ENCODE measurements around the gene JARID2.

The JARID2 gene

DNA sequence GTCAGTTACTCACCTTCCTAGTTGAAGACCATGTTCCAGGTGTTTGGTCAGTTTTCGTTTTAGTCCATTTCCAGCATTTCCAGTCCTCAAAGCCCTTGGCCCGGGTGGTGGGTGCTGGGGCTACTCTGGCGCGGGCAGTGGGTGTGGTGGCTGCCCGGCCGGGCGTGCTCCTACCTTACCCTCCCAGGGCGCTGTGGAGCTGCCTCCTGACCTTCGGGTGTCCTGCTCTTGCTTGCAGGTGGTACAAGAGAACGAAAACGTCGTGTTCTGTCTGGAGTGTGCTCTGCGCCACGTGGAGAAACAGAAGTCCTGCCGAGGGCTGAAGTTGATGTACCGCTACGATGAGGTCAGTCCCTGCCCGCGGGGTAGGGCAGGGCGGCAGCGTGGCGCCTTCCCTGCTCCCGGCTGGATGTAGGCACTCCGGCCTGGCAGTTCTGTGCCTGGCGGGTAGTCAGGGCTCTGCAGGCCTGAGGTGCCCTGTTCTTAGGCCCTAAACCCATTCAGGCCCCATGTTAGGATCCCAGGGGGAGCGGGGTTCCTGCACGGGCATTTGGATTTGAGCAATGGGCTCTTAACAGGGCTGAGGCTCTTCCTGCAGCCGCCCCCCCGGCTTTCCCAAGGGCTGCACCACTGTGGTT lies 271.2 kb downstream of the JARID2 start:
- Histone ChIP-seq H2AFZ (ENCODE audit: low read depth, low read length) (no peak overlapping the region), H3K36me3 (ENCODE audit: insufficient read depth, low read length) (peaks cover 82% of the 10 kb centered on the region), H3K4me1 (ENCODE audit: insufficient read depth, low read length) (no peaks in the 10 kb centered on the region), H3K9me3 (ENCODE audit: low read length) (peaks cover 3% of the 10 kb centered on the region), H3K4me3 (ENCODE audit: low read length) (no peak overlapping the region), H3K27me3 (ENCODE audit: insufficient read depth, low read length) (no peaks in the 10 kb centered on the region)

GRCh38 chr6:15517600-15517999 lies 271.7 kb downstream of the JARID2 start:
- Histone ChIP-seq H3K9me3 (ENCODE audit: low read length) (peaks cover 3% of the 10 kb centered on the region), H3K4me3 (ENCODE audit: low read length) (no peak overlapping the region), H3K36me3 (ENCODE audit: insufficient read depth, low read length) (peaks cover 82% of the 10 kb centered on the region), H3K4me1 (ENCODE audit: insufficient read depth, low read length) (no peaks in the 10 kb centered on the region), H2AFZ (ENCODE audit: low read depth, low read length) (no peak overlapping the region), H3K27me3 (ENCODE audit: insufficient read depth, low read length) (no peaks in the 10 kb centered on the region)

DNA sequence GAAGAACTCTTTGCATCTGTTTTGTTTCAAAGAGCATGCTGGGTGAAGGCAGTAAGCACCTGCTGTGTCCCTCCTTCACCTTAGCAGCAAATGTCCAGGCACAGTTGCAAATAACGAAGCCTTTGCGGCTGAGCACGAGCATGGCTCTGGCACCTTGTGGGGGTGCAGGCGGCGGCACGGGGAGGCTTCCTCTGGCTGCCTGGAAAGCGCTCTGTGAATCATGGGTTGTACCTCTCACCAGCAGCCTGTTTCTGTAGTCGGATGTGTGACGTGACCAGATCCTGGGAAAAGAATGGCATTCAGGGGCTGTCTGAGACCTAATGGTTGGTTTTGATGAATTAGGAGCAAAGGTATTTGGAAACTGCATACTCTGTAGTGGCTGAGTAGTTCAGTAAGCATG lies 272.2 kb downstream of the JARID2 start:
- peaks cover 82% of the 10 kb centered on the region for H3K36me3 ChIP-seq (ENCODE audit: insufficient read depth, low read length)

GRCh38 chr6:15518878-15519277 lies 273.0 kb downstream of the JARID2 start:
- no peak overlapping the region for H3K4me3 ChIP-seq (ENCODE audit: low read length)
- H3K9me3 ChIP-seq (ENCODE audit: low read length), result peaks cover 4% of the 10 kb centered on the region
- no peaks in the 10 kb centered on the region for H3K27me3 ChIP-seq (ENCODE audit: insufficient read depth, low read length)
- H3K4me1 ChIP-seq (ENCODE audit: insufficient read depth, low read length), result no peaks in the 10 kb centered on the region
- no peak overlapping the region for H2AFZ ChIP-seq (ENCODE audit: low read depth, low read length)
- H3K36me3 ChIP-seq (ENCODE audit: insufficient read depth, low read length), result peaks cover 77% of the 10 kb centered on the region

More for the DNA sequence above, 272.2 kb downstream of the JARID2 start:
- H3K4me1 ChIP-seq (ENCODE audit: insufficient read depth, low read length), result no peaks in the 10 kb centered on the region
- H3K4me3 ChIP-seq (ENCODE audit: low read length), result no peak overlapping the region
- H3K9me3 ChIP-seq (ENCODE audit: low read length), result peaks cover 3% of the 10 kb centered on the region
- no peaks in the 10 kb centered on the region for H3K27me3 ChIP-seq (ENCODE audit: insufficient read depth, low read length)
- no peak overlapping the region for H2AFZ ChIP-seq (ENCODE audit: low read depth, low read length)

DNA sequence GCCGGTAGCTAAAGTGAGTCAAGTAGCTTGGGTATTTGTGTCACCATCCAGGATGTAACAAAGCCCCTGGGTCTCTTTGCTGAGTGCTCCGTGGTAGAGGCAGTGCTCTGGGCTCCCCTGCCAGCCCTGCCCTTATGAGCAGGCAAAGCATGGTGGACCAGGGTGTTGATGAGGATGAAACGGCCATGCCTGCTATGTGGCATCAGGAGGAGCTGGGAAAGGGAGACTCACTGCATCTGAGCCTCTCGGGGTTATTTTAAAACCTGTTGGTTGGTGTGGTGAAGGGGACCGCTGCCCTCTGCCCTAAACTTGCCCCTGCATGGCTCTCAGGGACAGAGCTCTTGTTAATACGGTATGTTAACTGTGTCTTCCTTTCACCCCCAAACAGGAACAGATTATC lies 273.8 kb downstream of the JARID2 start:
- Histone ChIP-seq H3K9me3 (ENCODE audit: low read length) (peaks cover 3% of the 10 kb centered on the region), H3K4me3 (ENCODE audit: low read length) (no peak overlapping the region), H3K27me3 (ENCODE audit: insufficient read depth, low read length) (no peaks in the 10 kb centered on the region), H3K4me1 (ENCODE audit: insufficient read depth, low read length) (no peaks in the 10 kb centered on the region), H2AFZ (ENCODE audit: low read depth, low read length) (no peak overlapping the region), H3K36me3 (ENCODE audit: insufficient read depth, low read length) (peaks cover 76% of the 10 kb centered on the region)

DNA sequence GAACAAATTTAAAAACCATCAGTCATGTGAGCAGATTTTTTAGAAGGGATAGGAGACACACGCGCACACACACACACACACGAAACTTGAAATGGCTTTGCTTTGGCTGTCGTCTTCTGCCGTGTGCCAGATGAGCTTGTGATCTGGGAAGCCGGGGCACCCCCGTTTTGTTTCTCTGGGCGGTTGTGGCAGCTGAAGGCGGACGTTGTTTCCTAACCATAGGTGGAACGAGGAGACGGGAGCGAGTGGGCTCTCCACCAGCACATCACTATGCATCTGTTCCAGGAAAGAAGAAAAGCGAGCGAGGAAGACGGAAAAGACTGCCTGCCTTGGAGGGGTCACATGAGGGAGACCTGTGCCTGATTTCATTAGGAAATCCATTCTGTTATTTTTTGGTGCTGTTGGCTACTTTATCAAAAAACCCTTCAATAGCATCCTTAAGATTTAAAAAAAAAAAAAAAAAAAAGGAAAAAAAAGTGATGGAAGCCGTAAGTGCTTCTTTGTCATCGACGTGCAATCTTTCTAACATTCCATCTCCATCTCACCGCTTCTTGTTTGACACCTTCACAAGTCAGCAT lies 274.8 kb downstream of the JARID2 start:
- peaks cover 72% of the 10 kb centered on the region for H3K36me3 ChIP-seq (ENCODE audit: insufficient read depth, low read length)

GRCh38 chr6:15521582-15521981 lies 275.7 kb downstream of the JARID2 start:
- Histone ChIP-seq H3K36me3 (ENCODE audit: insufficient read depth, low read length) (peaks cover 65% of the 10 kb centered on the region), H3K9me3 (ENCODE audit: low read length) (peaks cover 5% of the 10 kb centered on the region)

More for the DNA sequence above, 274.8 kb downstream of the JARID2 start:
- Histone ChIP-seq H3K9me3 (ENCODE audit: low read length) (peaks cover 3% of the 10 kb centered on the region), H3K27me3 (ENCODE audit: insufficient read depth, low read length) (no peaks in the 10 kb centered on the region), H3K4me1 (ENCODE audit: insufficient read depth, low read length) (no peaks in the 10 kb centered on the region), H3K4me3 (ENCODE audit: low read length) (no peak overlapping the region), H2AFZ (ENCODE audit: low read depth, low read length) (no peak overlapping the region)

DNA sequence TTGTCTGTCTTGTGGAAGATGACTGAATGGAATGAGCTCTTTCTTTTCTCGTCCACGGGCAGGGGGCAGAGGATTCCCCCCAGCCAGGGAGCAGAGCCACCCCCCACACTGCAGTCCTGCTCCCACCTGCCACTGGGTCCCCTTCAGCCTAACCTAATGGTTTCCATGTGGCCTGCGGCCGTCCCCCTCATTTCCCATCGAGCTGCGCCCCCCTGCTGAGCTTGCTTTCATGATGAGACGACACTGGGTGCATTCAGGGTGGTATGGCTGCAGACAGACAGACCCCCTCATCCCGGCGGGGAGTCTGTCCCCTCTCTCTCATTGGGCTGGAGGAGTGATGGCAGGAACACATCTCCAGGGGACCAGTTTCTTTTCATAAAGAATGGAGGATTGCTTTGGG lies 276.2 kb downstream of the JARID2 start:
- H3K36me3 ChIP-seq (ENCODE audit: insufficient read depth, low read length), result peaks cover 60% of the 10 kb centered on the region
- no peak overlapping the region for H3K4me3 ChIP-seq (ENCODE audit: low read length)

More at GRCh38 chr6:15521582-15521981, 275.7 kb downstream of the JARID2 start:
- Histone ChIP-seq H3K27me3 (ENCODE audit: insufficient read depth, low read length) (no peaks in the 10 kb centered on the region), H2AFZ (ENCODE audit: low read depth, low read length) (no peak overlapping the region), H3K4me3 (ENCODE audit: low read length) (no peak overlapping the region), H3K4me1 (ENCODE audit: insufficient read depth, low read length) (no peaks in the 10 kb centered on the region)

GRCh38 chr6:15522427-15522826 lies 276.6 kb downstream of the JARID2 start:
- Histone ChIP-seq H3K9me3 (ENCODE audit: low read length) (peaks cover 5% of the 10 kb centered on the region), H3K27me3 (ENCODE audit: insufficient read depth, low read length) (no peaks in the 10 kb centered on the region), H3K36me3 (ENCODE audit: insufficient read depth, low read length) (peaks cover 57% of the 10 kb centered on the region), H3K4me3 (ENCODE audit: low read length) (no peak overlapping the region), H3K4me1 (ENCODE audit: insufficient read depth, low read length) (no peaks in the 10 kb centered on the region), H2AFZ (ENCODE audit: low read depth, low read length) (no peak overlapping the region)

More for the DNA sequence above, 276.2 kb downstream of the JARID2 start:
- H3K27me3 ChIP-seq (ENCODE audit: insufficient read depth, low read length), result no peaks in the 10 kb centered on the region
- no peak overlapping the region for H2AFZ ChIP-seq (ENCODE audit: low read depth, low read length)
- H3K9me3 ChIP-seq (ENCODE audit: low read length), result peaks cover 5% of the 10 kb centered on the region
- H3K4me1 ChIP-seq (ENCODE audit: insufficient read depth, low read length), result no peaks in the 10 kb centered on the region

DNA sequence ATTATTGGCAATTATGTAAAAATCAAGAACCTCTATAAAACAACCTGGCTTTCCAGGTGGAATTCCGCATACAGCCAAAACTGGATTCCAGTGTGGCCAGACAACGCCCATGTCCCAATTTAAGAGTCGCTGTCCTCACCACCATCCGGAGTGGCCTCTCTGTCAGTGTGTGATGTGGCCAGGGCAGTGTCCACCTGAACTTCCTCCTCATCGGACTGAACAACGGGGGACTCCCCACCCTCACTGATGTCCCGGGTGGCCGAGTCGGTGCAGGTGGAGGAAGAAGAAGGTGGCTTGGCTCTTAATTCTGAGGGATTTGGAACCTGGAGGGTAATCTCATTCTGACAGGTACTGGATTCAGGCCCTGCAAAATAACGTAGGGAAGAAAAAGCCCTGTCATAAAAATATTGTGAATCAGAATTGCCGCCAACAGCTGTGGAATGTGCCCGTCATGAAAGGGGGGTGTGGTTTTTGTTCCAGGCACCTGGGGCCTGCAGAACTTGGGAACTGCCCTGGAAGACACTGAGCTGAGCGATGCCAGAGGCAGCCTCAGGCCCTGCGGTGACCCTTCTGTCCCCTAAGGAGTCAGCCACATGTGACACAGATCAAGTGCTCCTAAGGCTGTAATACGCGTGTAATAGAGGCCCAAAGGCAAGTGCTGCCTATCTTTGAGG lies 277.1 kb downstream of the JARID2 start:
- H3K4me3 ChIP-seq (ENCODE audit: low read length), result no peak overlapping the region
- H3K4me1 ChIP-seq (ENCODE audit: insufficient read depth, low read length), result no peaks in the 10 kb centered on the region
- no peaks in the 10 kb centered on the region for H3K27me3 ChIP-seq (ENCODE audit: insufficient read depth, low read length)
- peaks cover 5% of the 10 kb centered on the region for H3K9me3 ChIP-seq (ENCODE audit: low read length)
- peaks cover 52% of the 10 kb centered on the region for H3K36me3 ChIP-seq (ENCODE audit: insufficient read depth, low read length)
- H2AFZ ChIP-seq (ENCODE audit: low read depth, low read length), result no peak overlapping the region

- Histone ChIP-seq H3K27me3 (ENCODE audit: insufficient read depth, low read length) (no peaks in the 10 kb centered on the region), H3K36me3 (ENCODE audit: insufficient read depth, low read length) (peaks cover 45% of the 10 kb centered on the region), H2AFZ (ENCODE audit: low read depth, low read length) (no peak overlapping the region), H3K9me3 (ENCODE audit: low read length) (peaks cover 5% of the 10 kb centered on the region), H3K4me3 (ENCODE audit: low read length) (no peak overlapping the region), H3K4me1 (ENCODE audit: insufficient read depth, low read length) (no peaks in the 10 kb centered on the region)
Observed at GRCh38 chr6:15523679-15524630, 278.1 kb downstream of the JARID2 start.

GRCh38 chr6:15524861-15525401 lies 279.1 kb downstream of the JARID2 start:
- Histone ChIP-seq H3K36me3 (ENCODE audit: insufficient read depth, low read length) (peaks cover 35% of the 10 kb centered on the region), H3K4me3 (ENCODE audit: low read length) (no peak overlapping the region), H3K27me3 (ENCODE audit: insufficient read depth, low read length) (no peaks in the 10 kb centered on the region), H3K4me1 (ENCODE audit: insufficient read depth, low read length) (no peaks in the 10 kb centered on the region), H3K9me3 (ENCODE audit: low read length) (peaks cover 5% of the 10 kb centered on the region), H2AFZ (ENCODE audit: low read depth, low read length) (no peak overlapping the region)

Measured in neuron (in vitro differentiated cells).